ENCODE measurements around the gene COL4A2.
"Not testable (repeated sequence)": the region's sequence is repeated elsewhere in the genome, so short reads cannot be mapped to it uniquely, and the experiment has no call there.

Gene COL4A2

DNA sequence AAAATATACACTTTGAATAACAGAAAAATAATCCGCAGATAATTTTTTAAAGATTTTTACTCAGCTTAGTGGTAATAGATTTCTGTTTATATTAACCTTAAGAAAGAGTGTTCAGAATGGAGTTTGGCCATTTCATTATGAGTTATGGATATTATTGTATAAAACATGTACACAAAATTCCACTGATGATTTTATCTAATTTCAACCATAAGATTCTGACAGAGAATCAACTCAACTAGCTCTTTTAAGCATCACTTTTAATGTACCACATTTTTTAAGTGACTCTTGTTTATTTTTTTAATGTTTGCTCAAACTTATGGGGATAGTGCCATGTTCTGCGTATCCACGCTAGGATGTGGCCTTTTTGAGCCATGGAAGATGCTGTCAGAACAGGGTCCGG, 75.7 kb downstream of the COL4A2 start:
- no peak for DNase-seq
- no peak overlapping the region for H3K27ac ChIP-seq (ENCODE audit: insufficient read depth, low read length, poor library complexity, severe bottlenecking)

DNA sequence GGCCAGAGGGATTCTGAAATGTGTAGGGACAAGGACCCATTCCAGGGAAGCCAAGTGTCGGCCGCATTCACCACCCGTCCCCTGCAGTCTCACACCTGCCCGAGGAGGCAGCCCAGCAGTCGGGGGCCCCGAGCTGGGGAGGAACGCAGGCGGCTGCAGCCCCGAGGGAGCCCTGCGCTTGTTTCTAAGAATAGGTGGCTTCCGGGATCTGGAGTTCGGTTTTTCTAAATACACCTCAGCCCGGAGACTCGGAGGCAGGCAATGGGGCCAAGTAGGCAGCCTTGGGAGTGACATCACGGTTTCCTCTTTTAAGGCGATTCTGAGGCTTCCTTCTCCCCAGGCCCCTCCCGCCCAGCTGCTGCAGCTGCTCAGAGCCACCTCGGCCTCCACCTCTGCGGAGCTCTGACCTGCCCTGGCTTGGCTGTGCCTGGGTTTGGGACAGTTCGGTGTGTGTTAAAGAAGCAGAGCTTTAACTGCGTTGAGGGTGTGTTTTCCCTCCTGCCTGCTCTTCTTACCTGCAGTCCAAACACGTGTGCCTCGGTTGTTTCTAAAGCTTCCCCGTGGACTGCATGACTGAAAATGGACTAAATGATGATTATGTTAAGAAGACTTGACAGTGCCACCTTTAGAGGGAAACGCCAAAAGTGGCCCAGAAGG, 80.5 kb downstream of the COL4A2 start:
- no peaks in the 10 kb centered on the region for H3K4me1 ChIP-seq (ENCODE audit: control insufficient read depth, insufficient read depth, low read length, poor library complexity, severe bottlenecking)
- no peaks in the 10 kb centered on the region for H3K36me3 ChIP-seq (ENCODE audit: control insufficient read depth, insufficient read depth, low read length)
- H3K27ac ChIP-seq (ENCODE audit: insufficient read depth, low read length, poor library complexity, severe bottlenecking), result no peak overlapping the region
- H3K4me3 ChIP-seq (ENCODE audit: insufficient read depth, low read depth, low read length, poor library complexity, severe bottlenecking), result no peak overlapping the region
- no peaks in the 10 kb centered on the region for H3K9me3 ChIP-seq (ENCODE audit: control insufficient read depth, low read length)
- DNase-seq, result no peak
- H3K27me3 ChIP-seq (replicated peaks; ENCODE audit: control insufficient read depth, insufficient read depth, low read length, poor library complexity, severe bottlenecking), result peaks cover 4% of the 10 kb centered on the region

More for the DNA sequence above, 75.7 kb downstream of the COL4A2 start:
- Histone ChIP-seq H3K36me3 (ENCODE audit: control insufficient read depth, insufficient read depth, low read length) (no peaks in the 10 kb centered on the region), H3K27me3 (replicated peaks; ENCODE audit: control insufficient read depth, insufficient read depth, low read length, poor library complexity, severe bottlenecking) (no peaks in the 10 kb centered on the region), H3K4me1 (ENCODE audit: control insufficient read depth, insufficient read depth, low read length, poor library complexity, severe bottlenecking) (no peaks in the 10 kb centered on the region), H3K9me3 (ENCODE audit: control insufficient read depth, low read length) (no peaks in the 10 kb centered on the region), H3K4me3 (ENCODE audit: insufficient read depth, low read depth, low read length, poor library complexity, severe bottlenecking) (no peak overlapping the region)

DNA sequence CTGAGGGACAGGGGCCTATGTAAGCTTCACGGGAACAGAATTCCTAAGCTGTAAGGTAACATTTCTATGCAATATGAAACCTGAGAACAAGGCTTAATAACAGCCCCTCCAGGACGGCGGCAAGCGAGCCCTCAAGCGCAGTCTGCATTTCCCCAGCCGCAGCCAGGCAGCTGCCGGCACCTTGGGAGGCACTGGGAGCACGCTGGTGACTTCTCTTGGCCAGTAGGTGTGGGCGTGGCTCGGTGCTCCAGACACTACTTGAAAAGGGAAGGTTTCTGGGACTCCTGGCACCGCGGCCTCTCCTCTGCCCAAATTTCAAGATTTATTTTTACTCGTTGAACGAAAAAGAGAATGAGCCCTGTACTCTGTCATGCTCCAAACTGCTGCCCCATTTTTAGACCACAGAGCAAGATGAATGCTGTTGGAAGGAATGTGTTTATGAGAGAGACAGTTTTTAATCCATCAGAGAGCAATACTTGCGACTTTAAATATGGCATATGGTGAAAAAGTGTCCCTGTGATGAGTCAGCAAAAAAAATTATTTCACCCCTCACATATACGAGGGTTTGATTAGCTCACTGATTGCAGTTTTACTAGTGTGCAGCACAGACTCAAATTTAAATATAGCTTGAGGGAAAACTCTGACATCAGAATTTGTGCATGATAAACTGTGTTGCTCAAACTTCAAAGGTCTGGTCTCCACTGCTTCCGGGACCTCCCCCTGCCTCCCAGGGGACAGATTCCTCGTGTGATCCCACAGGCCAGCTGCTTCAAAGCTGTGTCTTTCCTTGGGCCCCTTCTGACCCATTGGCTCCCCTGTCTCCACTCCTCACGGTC, 81.2 kb downstream of the COL4A2 start:
- Histone ChIP-seq H3K36me3 (ENCODE audit: control insufficient read depth, insufficient read depth, low read length) (no peaks in the 10 kb centered on the region), H3K4me3 (ENCODE audit: insufficient read depth, low read depth, low read length, poor library complexity, severe bottlenecking) (no peak overlapping the region), H3K27me3 (replicated peaks; ENCODE audit: control insufficient read depth, insufficient read depth, low read length, poor library complexity, severe bottlenecking) (peaks cover 9% of the 10 kb centered on the region), H3K9me3 (ENCODE audit: control insufficient read depth, low read length) (no peaks in the 10 kb centered on the region), H3K27ac (ENCODE audit: insufficient read depth, low read length, poor library complexity, severe bottlenecking) (no peak overlapping the region), H3K4me1 (ENCODE audit: control insufficient read depth, insufficient read depth, low read length, poor library complexity, severe bottlenecking) (no peaks in the 10 kb centered on the region)
- DNase-seq, result no peak

DNA sequence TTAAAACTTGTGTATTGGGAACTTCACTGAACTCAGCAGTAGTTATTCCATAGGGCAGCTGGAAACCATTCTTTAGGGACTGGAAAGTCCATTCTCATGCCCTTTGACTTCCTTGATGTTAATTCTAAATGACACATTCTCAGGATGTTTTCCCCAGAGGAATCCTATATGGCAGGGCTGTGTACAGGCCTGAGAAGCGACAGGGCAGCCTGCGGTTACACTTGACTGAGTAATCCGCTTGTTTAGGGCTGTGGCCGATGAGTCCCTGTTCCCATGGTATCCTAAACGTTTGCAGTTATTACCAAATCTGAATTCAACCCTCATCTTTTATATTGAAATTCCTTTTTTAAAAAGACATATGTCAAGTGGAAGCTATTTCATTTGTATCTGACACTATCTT, 83.5 kb downstream of the COL4A2 start:
- H3K27me3 ChIP-seq (replicated peaks; ENCODE audit: control insufficient read depth, insufficient read depth, low read length, poor library complexity, severe bottlenecking), result peaks cover 9% of the 10 kb centered on the region

DNA sequence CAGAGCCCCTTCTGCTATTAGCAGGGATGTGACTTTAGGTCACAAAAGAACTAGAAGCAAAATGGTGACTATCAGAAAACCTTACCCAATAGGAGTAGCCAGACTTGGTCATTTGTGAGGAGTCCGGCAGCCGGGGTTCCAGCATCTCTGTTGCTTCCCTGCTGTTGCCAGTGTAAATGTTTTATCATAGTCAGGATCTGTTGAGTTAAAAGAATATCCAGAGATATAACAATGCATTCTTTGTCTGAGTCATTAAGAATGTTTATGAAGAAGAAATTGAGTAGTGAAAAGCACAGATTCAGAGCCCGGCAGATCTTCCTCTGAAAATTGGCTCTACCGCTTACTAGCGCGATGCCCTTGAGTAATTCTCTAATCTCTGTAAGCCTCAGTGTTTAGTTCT, 84.2 kb downstream of the COL4A2 start:
- Histone ChIP-seq H3K36me3 (ENCODE audit: control insufficient read depth, insufficient read depth, low read length) (no peaks in the 10 kb centered on the region), H3K4me1 (ENCODE audit: control insufficient read depth, insufficient read depth, low read length, poor library complexity, severe bottlenecking) (no peaks in the 10 kb centered on the region), H3K9me3 (ENCODE audit: control insufficient read depth, low read length) (no peaks in the 10 kb centered on the region), H3K4me3 (ENCODE audit: insufficient read depth, low read depth, low read length, poor library complexity, severe bottlenecking) (no peak overlapping the region), H3K27me3 (replicated peaks; ENCODE audit: control insufficient read depth, insufficient read depth, low read length, poor library complexity, severe bottlenecking) (peaks cover 9% of the 10 kb centered on the region), H3K27ac (ENCODE audit: insufficient read depth, low read length, poor library complexity, severe bottlenecking) (no peak overlapping the region)
- DNase-seq, result no peak

More for the DNA sequence above, 83.5 kb downstream of the COL4A2 start:
- Histone ChIP-seq H3K27ac (ENCODE audit: insufficient read depth, low read length, poor library complexity, severe bottlenecking) (no peak overlapping the region), H3K4me1 (ENCODE audit: control insufficient read depth, insufficient read depth, low read length, poor library complexity, severe bottlenecking) (no peaks in the 10 kb centered on the region), H3K4me3 (ENCODE audit: insufficient read depth, low read depth, low read length, poor library complexity, severe bottlenecking) (no peak overlapping the region), H3K9me3 (ENCODE audit: control insufficient read depth, low read length) (no peaks in the 10 kb centered on the region), H3K36me3 (ENCODE audit: control insufficient read depth, insufficient read depth, low read length) (no peaks in the 10 kb centered on the region)
- no peak for DNase-seq

DNA sequence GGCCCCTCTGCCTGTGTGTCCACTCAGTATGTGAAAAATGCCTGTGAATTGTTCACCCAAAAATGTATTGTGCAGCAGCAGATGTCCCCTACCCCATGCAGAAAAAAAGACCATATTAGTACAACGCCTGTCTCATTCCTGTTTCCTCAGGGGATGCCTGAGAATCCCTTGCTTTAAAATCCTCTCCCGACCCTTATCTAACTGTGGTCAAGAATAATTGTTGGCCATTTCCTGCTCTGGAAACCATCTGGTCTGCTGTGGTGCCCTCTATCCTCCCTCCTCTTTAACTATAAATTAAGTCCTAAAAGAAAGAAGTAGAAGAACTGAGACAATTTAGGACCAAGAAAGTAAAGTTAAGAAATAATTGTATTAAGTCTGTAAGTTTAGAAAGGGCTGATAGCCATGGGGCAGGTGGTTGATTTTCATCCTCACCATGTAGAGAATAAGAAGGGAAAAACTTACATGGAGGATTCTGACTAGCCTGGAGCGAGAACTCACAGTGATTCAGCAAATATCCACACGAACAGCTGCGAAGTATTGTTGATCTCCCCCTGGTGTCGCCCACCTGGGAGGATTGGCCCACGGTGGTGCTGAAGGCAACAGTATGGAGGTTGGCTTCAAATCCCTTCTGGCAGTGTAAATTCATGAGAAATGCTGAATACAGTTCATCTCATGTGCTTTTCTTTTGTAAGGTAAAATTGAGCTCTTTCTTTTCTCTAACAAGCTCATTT, 85.6 kb downstream of the COL4A2 start:
- H3K36me3 ChIP-seq (ENCODE audit: control insufficient read depth, insufficient read depth, low read length), result no peaks in the 10 kb centered on the region
- no peak overlapping the region for H3K27ac ChIP-seq (ENCODE audit: insufficient read depth, low read length, poor library complexity, severe bottlenecking)
- H3K27me3 ChIP-seq (replicated peaks; ENCODE audit: control insufficient read depth, insufficient read depth, low read length, poor library complexity, severe bottlenecking), result peaks cover 9% of the 10 kb centered on the region
- H3K4me3 ChIP-seq (ENCODE audit: insufficient read depth, low read depth, low read length, poor library complexity, severe bottlenecking), result no peak overlapping the region
- no peak for DNase-seq
- H3K9me3 ChIP-seq (ENCODE audit: control insufficient read depth, low read length), result no peaks in the 10 kb centered on the region
- no peaks in the 10 kb centered on the region for H3K4me1 ChIP-seq (ENCODE audit: control insufficient read depth, insufficient read depth, low read length, poor library complexity, severe bottlenecking)

DNA sequence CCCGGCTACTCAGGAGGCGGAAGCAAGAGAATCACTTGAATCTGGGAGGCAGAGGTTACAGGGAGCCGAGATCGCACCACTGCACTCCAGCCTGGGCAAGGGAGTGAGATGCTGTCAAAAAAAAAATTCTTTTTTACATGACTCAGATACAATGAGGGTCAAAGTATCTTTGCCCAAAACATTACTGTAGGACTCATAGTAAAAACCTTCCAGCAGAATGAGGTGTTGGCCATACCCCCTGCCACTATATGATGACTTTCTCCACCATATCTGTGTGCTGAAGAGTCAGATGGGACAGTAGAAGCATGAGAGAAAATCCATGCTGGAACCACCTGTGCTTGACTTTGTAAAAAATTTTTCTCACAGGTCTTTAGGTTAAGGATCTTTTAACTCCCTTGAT, 86.7 kb downstream of the COL4A2 start:
- H3K9me3 ChIP-seq (ENCODE audit: control insufficient read depth, low read length), result no peaks in the 10 kb centered on the region
- peaks cover 9% of the 10 kb centered on the region for H3K27me3 ChIP-seq (replicated peaks; ENCODE audit: control insufficient read depth, insufficient read depth, low read length, poor library complexity, severe bottlenecking)
- H3K4me3 ChIP-seq (ENCODE audit: insufficient read depth, low read depth, low read length, poor library complexity, severe bottlenecking), result no peak overlapping the region
- no peak overlapping the region for H3K27ac ChIP-seq (ENCODE audit: insufficient read depth, low read length, poor library complexity, severe bottlenecking)
- H3K36me3 ChIP-seq (ENCODE audit: control insufficient read depth, insufficient read depth, low read length), result no peaks in the 10 kb centered on the region
- DNase-seq, result no peak
- H3K4me1 ChIP-seq (ENCODE audit: control insufficient read depth, insufficient read depth, low read length, poor library complexity, severe bottlenecking), result no peaks in the 10 kb centered on the region

DNA sequence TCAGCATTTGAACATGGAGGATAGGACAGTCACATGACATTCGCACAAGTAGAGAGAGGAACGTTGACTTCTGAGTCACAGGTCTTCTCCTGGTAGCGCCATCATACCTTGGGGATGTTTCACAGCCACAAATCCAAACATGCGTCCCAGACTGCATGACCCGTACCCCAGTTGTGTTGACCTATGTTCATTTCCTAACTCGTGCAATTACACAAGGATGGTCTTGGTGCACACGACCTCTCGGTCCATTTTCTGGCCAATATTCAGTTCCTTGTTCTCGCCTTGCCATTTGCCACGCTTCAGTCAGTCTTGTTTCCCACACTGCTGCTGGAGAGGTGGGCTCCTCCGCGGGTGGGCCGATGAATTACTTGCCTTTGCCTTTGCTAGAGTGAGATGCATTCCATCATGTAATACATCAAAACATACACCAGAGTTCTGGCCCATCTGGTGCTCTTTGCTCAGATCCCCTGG, 87.3 kb downstream of the COL4A2 start:
- Histone ChIP-seq H3K4me3 (ENCODE audit: insufficient read depth, low read depth, low read length, poor library complexity, severe bottlenecking) (no peak overlapping the region), H3K27me3 (replicated peaks; ENCODE audit: control insufficient read depth, insufficient read depth, low read length, poor library complexity, severe bottlenecking) (peaks cover 9% of the 10 kb centered on the region), H3K27ac (ENCODE audit: insufficient read depth, low read length, poor library complexity, severe bottlenecking) (no peak overlapping the region), H3K4me1 (ENCODE audit: control insufficient read depth, insufficient read depth, low read length, poor library complexity, severe bottlenecking) (no peaks in the 10 kb centered on the region), H3K9me3 (ENCODE audit: control insufficient read depth, low read length) (no peaks in the 10 kb centered on the region), H3K36me3 (ENCODE audit: control insufficient read depth, insufficient read depth, low read length) (no peaks in the 10 kb centered on the region)
- no peak for DNase-seq

DNA sequence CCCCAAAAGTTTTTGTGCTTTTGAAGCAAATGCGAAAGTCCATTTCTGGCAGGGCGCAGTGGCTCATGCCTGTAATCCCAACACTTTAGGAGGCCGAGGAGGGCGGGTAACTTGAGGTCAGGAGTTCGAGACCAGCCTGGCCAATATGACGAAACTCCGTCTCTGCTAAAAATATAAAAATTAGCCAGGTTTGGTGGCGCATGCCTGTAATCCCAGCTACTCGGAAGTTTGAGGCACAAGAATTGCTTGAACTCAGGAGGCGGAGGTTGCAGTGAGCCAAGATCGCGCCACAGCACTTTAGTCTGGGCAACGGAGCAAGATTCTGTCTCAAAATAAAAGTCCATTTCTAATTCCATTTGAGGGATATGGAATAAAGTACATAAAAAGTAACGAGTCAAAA, 88.5 kb downstream of the COL4A2 start:
- H3K36me3 ChIP-seq (ENCODE audit: control insufficient read depth, insufficient read depth, low read length); H3K4me1 ChIP-seq (ENCODE audit: control insufficient read depth, insufficient read depth, low read length, poor library complexity, severe bottlenecking); H3K9me3 ChIP-seq (ENCODE audit: control insufficient read depth, low read length); H3K4me3 ChIP-seq (ENCODE audit: insufficient read depth, low read depth, low read length, poor library complexity, severe bottlenecking); H3K27ac ChIP-seq (ENCODE audit: insufficient read depth, low read length, poor library complexity, severe bottlenecking); H3K27me3 ChIP-seq (replicated peaks; ENCODE audit: control insufficient read depth, insufficient read depth, low read length, poor library complexity, severe bottlenecking); DNase-seq: not testable (repeated sequence)

DNA sequence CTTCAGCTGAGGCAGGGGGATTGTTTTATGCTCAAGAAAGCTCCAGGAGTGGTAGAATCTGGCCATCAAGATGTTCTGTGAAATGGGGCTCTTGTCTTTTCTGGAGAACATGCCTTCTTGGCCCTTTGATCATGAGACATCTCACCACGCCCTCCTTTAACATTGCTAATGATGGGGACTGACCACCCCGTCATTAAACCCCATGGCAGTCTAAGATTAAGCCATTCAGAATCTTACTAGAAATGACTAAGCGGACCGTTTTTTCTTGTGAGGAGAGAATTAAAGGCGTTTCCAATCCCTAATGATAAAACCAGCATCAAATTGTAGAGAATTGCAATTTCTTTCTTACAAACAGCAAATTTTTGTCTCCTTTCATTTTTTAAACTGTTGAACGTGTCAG, 89.4 kb downstream of the COL4A2 start:
- Histone ChIP-seq H3K36me3 (ENCODE audit: control insufficient read depth, insufficient read depth, low read length) (no peaks in the 10 kb centered on the region), H3K9me3 (ENCODE audit: control insufficient read depth, low read length) (no peaks in the 10 kb centered on the region), H3K27ac (ENCODE audit: insufficient read depth, low read length, poor library complexity, severe bottlenecking) (no peak overlapping the region), H3K27me3 (replicated peaks; ENCODE audit: control insufficient read depth, insufficient read depth, low read length, poor library complexity, severe bottlenecking) (peaks cover 9% of the 10 kb centered on the region), H3K4me3 (ENCODE audit: insufficient read depth, low read depth, low read length, poor library complexity, severe bottlenecking) (no peak overlapping the region), H3K4me1 (ENCODE audit: control insufficient read depth, insufficient read depth, low read length, poor library complexity, severe bottlenecking) (no peaks in the 10 kb centered on the region)
- no peak for DNase-seq

Data from effector memory CD4-positive, alpha-beta T cell (primary cell).